IgD-negative memory B cell (primary cell): ENCODE results near the gene POMGNT2. TPM values are rescaled to one million over a fixed set of nuclear protein-coding genes. Genes with fewer than 3 reads are reported as not detected.
"Not testable (repeated sequence)": the region's sequence is repeated elsewhere in the genome, so short reads cannot be mapped to it uniquely, and the experiment has no call there.

Source experiments
- H3K27ac Mint-ChIP-seq, 3 donors: one replicate each; pipeline ENCODE4 v1.8.0; 2020 to 2022; ENCODE audit warnings: mild to moderate bottlenecking in 3 of 3, mixed read lengths in 3 of 3, moderate library complexity in 1 of 3
- H3K27me3 Mint-ChIP-seq: one replicate; pipeline ENCODE4 v1.8.0; 2021; ENCODE audit warnings: mixed read lengths
- H3K36me3 Mint-ChIP-seq: one replicate; pipeline ENCODE4 v1.8.0; 2020; ENCODE audit warnings: mild to moderate bottlenecking, mixed read lengths
- H3K4me1 Mint-ChIP-seq, 3 donors: one replicate each; pipeline ENCODE4 v1.8.0; 2020 to 2022; ENCODE audit warnings: mixed read lengths in 3 of 3, mild to moderate bottlenecking in 1 of 3
- H3K4me3 Mint-ChIP-seq, 4 donors: one replicate each; pipeline ENCODE4 v1.8.0; 2020 to 2022; ENCODE audit warnings: mild to moderate bottlenecking in 4 of 4, mixed read lengths in 4 of 4, moderate library complexity in 3 of 4
- H3K9me3 Mint-ChIP-seq, 3 donors: one replicate each; pipeline ENCODE4 v1.8.0; 2020 to 2021; ENCODE audit warnings: mixed read lengths in 3 of 3, mild to moderate bottlenecking in 1 of 3
- polyA plus RNA-seq: library from polyadenylated mRNA; unstranded; fragments of 300-500 nt; fragmentation: Illumina TruSeq; gene quantifications from one replicate; pipeline ENCODE4 v1.2.3, GENCODE V29; 2021

POMGNT2 gene
- polyA plus RNA-seq, 1 donor from 2014 or later: 4.1 TPM

DNA sequence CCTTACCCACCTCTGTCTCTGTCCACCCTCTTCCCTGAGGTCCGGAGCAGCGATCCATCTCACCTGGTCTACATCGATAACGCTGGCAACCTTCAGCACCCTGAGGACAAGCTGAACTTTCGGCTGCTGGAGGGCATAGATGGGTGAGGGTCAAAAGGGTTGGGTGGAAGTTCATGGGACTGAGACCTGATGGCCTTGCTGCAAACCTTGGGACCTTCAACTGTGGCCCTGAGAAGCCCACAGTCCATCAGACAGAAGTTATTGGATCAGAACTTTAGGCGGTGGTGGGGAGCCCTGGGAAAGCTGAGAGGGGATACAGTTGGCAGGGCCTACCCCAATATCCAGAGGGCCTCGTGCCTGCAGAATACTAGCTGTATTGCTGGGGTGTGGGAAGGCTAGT lies 50.5 kb downstream of the POMGNT2 start:
- Mint-ChIP-seq H3K4me1 (no peaks in the 10 kb centered on the region), H3K27me3 (peaks cover 8% of the 10 kb centered on the region), H3K4me3 (no peak overlapping the region), H3K9me3 (peaks cover 8 to 14% (median 13%) of the 10 kb centered on the region in 3 donors), H3K36me3 (no peaks in the 10 kb centered on the region), H3K27ac (no peak overlapping the region)

- H3K27me3 Mint-ChIP-seq: peaks cover 6% of the 10 kb centered on the region
- peaks cover 9 to 19% (median 16%) of the 10 kb centered on the region in 3 donors for H3K9me3 Mint-ChIP-seq
- H3K36me3 Mint-ChIP-seq: no peaks in the 10 kb centered on the region
- H3K4me3 Mint-ChIP-seq: no peak overlapping the region
- H3K27ac Mint-ChIP-seq: no peak overlapping the region
- no peaks in the 10 kb centered on the region for H3K4me1 Mint-ChIP-seq
Observed at GRCh38 chr3:43054754-43055153, 51.1 kb downstream of the POMGNT2 start.

DNA sequence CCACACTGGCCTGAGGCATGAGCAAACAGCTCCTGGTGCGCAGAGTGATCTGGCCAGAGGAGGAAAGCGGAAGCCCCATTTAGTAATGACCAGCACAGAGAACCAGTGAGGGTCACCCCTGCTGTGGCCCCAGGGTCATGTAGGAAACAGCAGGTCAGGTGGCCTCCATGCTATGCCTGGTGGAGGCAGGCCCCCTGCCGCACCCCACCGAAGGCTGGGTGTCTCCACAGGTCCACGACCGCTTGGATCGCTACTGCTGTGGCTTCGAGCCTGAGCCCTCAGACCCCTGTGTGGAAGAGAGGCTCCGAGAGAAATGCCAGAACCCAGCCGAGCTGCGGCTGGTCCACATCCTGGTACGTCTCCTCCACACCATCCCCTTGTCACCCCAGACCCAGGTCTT lies 52.6 kb downstream of the POMGNT2 start:
- Mint-ChIP-seq H3K4me3 (no peak overlapping the region), H3K9me3 (peaks cover 9 to 30% (median 26%) of the 10 kb centered on the region in 3 donors), H3K27ac (no peak overlapping the region), H3K4me1 (no peaks in the 10 kb centered on the region), H3K36me3 (peaks cover under 1% of the 10 kb centered on the region), H3K27me3 (peaks cover 6% of the 10 kb centered on the region)

DNA sequence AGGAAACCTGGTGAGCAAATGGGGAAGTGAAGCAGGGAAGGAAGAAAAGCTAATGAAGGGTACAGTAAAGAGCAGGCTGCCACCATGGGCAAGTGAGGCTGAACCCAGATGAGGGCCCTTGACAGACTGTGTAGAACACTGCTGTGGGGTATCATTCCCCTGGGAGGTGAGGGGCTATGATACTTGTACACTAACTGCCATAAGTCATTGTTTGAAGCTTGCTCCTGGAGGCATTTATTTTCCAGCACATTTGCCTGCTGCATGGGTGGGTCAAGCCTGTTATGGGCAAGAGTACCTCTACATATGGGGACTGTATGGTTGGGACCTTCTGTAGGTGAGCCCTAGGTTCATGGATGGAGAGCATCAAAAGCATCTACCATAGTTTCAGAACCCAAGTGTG lies 57.4 kb downstream of the POMGNT2 start:
- Mint-ChIP-seq H3K27me3 (peaks cover 8% of the 10 kb centered on the region), H3K9me3 (peaks cover 17 to 52% (median 52%) of the 10 kb centered on the region in 3 donors), H3K4me3 (no peak overlapping the region), H3K36me3 (peaks cover 2% of the 10 kb centered on the region), H3K27ac (no peak overlapping the region), H3K4me1 (no peaks in the 10 kb centered on the region)

- Mint-ChIP-seq H3K4me3 (no peak overlapping the region), H3K27ac (no peak overlapping the region), H3K9me3 (peaks cover 14 to 49% (median 47%) of the 10 kb centered on the region in 3 donors), H3K4me1 (no peaks in the 10 kb centered on the region), H3K27me3 (peaks cover 7% of the 10 kb centered on the region), H3K36me3 (peaks cover 2% of the 10 kb centered on the region)
Observed at GRCh38 chr3:43046583-43046982, 59.3 kb downstream of the POMGNT2 start.

DNA sequence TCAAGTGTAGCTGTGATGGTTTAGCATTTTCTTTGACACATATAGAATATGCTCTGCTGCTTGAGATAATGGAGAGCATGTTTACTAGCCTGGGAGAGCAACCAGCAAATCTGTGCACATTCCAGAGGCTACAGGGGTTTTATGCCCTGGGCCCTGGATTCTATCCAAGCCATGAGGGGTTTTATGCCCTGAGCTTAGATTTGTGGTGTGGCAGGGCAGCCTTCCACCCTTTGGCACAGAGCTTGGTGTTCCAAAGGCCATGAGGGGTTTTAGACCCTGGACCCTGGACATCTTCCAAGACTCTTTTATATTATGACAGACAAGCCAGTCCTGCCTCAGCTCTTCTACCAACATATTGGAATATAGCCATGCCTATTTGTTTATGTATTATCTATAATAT lies 60.8 kb downstream of the POMGNT2 start:
- H3K36me3 Mint-ChIP-seq, H3K4me1 Mint-ChIP-seq, H3K4me3 Mint-ChIP-seq, H3K27ac Mint-ChIP-seq, H3K27me3 Mint-ChIP-seq: not testable (repeated sequence)
- peaks cover 11 to 38% (median 38%) of the 10 kb centered on the region in 3 donors for H3K9me3 Mint-ChIP-seq

- Mint-ChIP-seq H3K4me1 (no peaks in the 10 kb centered on the region), H3K4me3 (no peak overlapping the region), H3K9me3 (peaks cover 11 to 31% (median 27%) of the 10 kb centered on the region in 3 donors), H3K27ac (no peak overlapping the region), H3K27me3 (peaks cover 7% of the 10 kb centered on the region), H3K36me3 (peaks cover 3% of the 10 kb centered on the region)
Observed at GRCh38 chr3:43043793-43044192, 62.1 kb downstream of the POMGNT2 start.

- Mint-ChIP-seq H3K4me1 (peaks cover 0 to 3% (median 3%) of the 10 kb centered on the region in 3 donors), H3K9me3 (peaks cover 11 to 27% (median 25%) of the 10 kb centered on the region in 3 donors), H3K27me3 (peaks cover 7% of the 10 kb centered on the region), H3K27ac (no peak overlapping the region), H3K36me3 (peaks cover 2% of the 10 kb centered on the region), H3K4me3 (no peak overlapping the region)
Observed at GRCh38 chr3:43043071-43043766, 62.7 kb downstream of the POMGNT2 start.

- Mint-ChIP-seq H3K27ac (no peak overlapping the region), H3K27me3 (peaks cover 7% of the 10 kb centered on the region), H3K4me3 (no peak overlapping the region), H3K36me3 (peaks cover 1% of the 10 kb centered on the region), H3K9me3 (peaks cover 9 to 19% (median 17%) of the 10 kb centered on the region in 3 donors), H3K4me1 (peaks cover 0 to 6% (median 3%) of the 10 kb centered on the region in 3 donors)
Observed at GRCh38 chr3:43041517-43041916, 64.4 kb downstream of the POMGNT2 start.

DNA sequence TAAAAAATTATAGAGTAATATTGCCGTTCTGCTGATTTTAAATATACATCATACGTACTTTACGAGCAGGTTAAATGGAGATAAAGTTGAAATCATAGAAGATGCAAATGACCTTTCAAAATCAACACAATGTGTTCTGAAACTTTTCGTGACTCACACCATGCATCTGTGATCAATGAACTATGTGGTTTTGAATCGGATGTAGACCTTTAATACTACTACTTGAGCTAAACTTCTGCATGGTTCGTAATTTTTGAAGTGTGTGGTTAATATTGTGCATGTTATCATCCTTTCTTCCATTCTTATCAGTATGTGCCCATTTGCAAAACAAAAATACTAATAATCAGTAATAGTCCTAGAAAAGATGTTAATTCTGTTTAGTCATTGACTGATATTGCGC lies 67.9 kb downstream of the POMGNT2 start:
- peaks cover 1% of the 10 kb centered on the region for H3K36me3 Mint-ChIP-seq
- no peak overlapping the region for H3K4me3 Mint-ChIP-seq
- peaks cover 0 to 4% (median 0%) of the 10 kb centered on the region in 3 donors for H3K9me3 Mint-ChIP-seq
- H3K27me3 Mint-ChIP-seq: peaks cover 9% of the 10 kb centered on the region
- peaks cover 0 to 6% (median 3%) of the 10 kb centered on the region in 3 donors for H3K4me1 Mint-ChIP-seq
- no peak overlapping the region for H3K27ac Mint-ChIP-seq

- no peak overlapping the region for H3K4me3 Mint-ChIP-seq
- peaks cover 6% of the 10 kb centered on the region for H3K27me3 Mint-ChIP-seq
- H3K27ac Mint-ChIP-seq: no peak overlapping the region
- peaks cover 1% of the 10 kb centered on the region for H3K36me3 Mint-ChIP-seq
- H3K9me3 Mint-ChIP-seq: peaks cover 0 to 4% (median 0%) of the 10 kb centered on the region in 3 donors
- peaks cover 0 to 6% (median 3%) of the 10 kb centered on the region in 3 donors for H3K4me1 Mint-ChIP-seq
Observed at GRCh38 chr3:43036621-43037423, 69.1 kb downstream of the POMGNT2 start.

DNA sequence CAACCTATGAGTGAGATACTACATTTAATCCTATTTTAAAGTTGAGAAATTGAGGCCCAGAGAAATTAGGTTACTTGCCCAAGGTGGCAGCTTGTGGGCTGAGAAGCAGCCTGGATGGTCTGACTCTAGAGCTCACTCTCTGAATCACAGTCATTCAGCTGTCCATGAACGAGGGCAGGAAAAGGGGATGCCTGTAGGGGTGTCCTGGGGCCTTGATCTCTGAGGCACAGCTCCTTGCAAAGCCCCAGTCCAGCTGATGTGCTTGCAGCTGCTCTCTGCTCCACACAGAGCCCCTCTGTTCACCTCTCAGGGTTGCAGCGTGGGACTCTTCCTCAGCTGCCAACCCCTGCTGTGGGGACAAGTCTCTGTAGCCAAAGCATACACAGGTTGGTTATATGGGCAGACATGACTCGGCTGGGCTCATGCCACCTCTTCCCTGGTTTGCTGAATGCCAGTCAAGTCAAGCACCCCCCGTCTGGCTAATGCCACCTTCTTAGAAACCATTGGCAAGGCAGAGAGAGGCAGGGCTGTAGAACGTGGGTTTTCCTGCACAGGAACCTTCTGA lies 70.0 kb downstream of the POMGNT2 start:
- no peak overlapping the region for H3K27ac Mint-ChIP-seq
- H3K27me3 Mint-ChIP-seq: peaks cover 6% of the 10 kb centered on the region
- no peaks in the 10 kb centered on the region for H3K9me3 Mint-ChIP-seq
- H3K36me3 Mint-ChIP-seq: peaks cover 1% of the 10 kb centered on the region
- H3K4me1 Mint-ChIP-seq: peaks cover 0 to 6% (median 3%) of the 10 kb centered on the region in 3 donors
- no peak overlapping the region for H3K4me3 Mint-ChIP-seq

- no peak overlapping the region for H3K27ac Mint-ChIP-seq
- H3K27me3 Mint-ChIP-seq: peaks cover 6% of the 10 kb centered on the region
- peaks cover 1% of the 10 kb centered on the region for H3K36me3 Mint-ChIP-seq
- H3K4me3 Mint-ChIP-seq: no peak overlapping the region
- no peaks in the 10 kb centered on the region for H3K9me3 Mint-ChIP-seq
- peaks cover 0 to 6% (median 5%) of the 10 kb centered on the region in 3 donors for H3K4me1 Mint-ChIP-seq
Observed at GRCh38 chr3:43034911-43035310, 71.0 kb downstream of the POMGNT2 start.

DNA sequence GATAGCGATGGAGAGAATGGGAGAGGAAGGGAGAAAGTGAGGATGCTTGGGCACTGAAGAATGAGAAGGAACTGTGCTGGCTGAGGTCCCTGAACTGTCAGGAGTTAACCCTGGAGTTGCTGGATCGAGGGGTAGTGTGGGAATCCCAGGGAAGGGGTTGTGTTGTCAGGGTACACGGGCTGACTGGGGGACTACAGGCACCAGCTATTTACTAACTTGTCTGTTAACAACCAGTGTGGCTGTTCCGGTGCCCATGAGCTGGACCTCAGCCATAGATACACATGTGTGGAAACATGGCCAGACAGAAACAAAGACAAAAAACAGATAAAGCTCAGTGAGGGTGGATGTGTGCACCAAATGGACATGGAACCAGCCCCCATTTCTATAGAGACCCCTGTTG lies 71.7 kb downstream of the POMGNT2 start:
- Mint-ChIP-seq H3K27me3 (peaks cover 6% of the 10 kb centered on the region), H3K27ac (no peak overlapping the region), H3K9me3 (no peaks in the 10 kb centered on the region), H3K4me3 (no peak overlapping the region), H3K36me3 (no peaks in the 10 kb centered on the region), H3K4me1 (peaks cover 0 to 6% (median 5%) of the 10 kb centered on the region in 3 donors)
